GM04503 (cell line): ENCODE measurements around the gene MAP3K5.

Source experiments
- DNase-seq: peaks from one replicate; pipeline ENCODE4 v3.0.0-alpha.2; 2012; ENCODE audit warnings: low read depth

Gene MAP3K5

GRCh38 chr6:136541395-136541794 lies 250.9 kb downstream of the MAP3K5 start:
- no peak for DNase-seq

- DNase-seq: no peak
Observed at GRCh38 chr6:136539967-136540652, 252.2 kb downstream of the MAP3K5 start.

GRCh38 chr6:136538836-136539235 lies 253.4 kb downstream of the MAP3K5 start:
- no peak for DNase-seq

- DNase-seq: no peak
Observed at GRCh38 chr6:136535880-136536650, 256.2 kb downstream of the MAP3K5 start.

GRCh38 chr6:136535017-136535765 lies 257.1 kb downstream of the MAP3K5 start:
- no peak for DNase-seq

GRCh38 chr6:136534268-136534667 lies 258.0 kb downstream of the MAP3K5 start:
- no peak for DNase-seq

- no peak for DNase-seq
Observed at GRCh38 chr6:136533487-136533886, 258.8 kb downstream of the MAP3K5 start.

GRCh38 chr6:136532030-136532429 lies 260.2 kb downstream of the MAP3K5 start:
- no peak for DNase-seq

- no peak for DNase-seq
Observed at GRCh38 chr6:136529710-136530109, 262.6 kb downstream of the MAP3K5 start.

GRCh38 chr6:136528477-136528876 lies 263.8 kb downstream of the MAP3K5 start:
- no peak for DNase-seq

GRCh38 chr6:136527831-136528230 lies 264.4 kb downstream of the MAP3K5 start:
- peak; percentile 45 for DNase-seq

GRCh38 chr6:136526937-136527336 lies 265.3 kb downstream of the MAP3K5 start:
- DNase-seq: no peak

GRCh38 chr6:136526196-136526930 lies 265.9 kb downstream of the MAP3K5 start:
- DNase-seq: no peak

GRCh38 chr6:136525586-136526195 lies 266.6 kb downstream of the MAP3K5 start:
- DNase-seq: no peak

- DNase-seq: no peak
Observed at GRCh38 chr6:136524936-136525413, 267.3 kb downstream of the MAP3K5 start.

GRCh38 chr6:136524339-136524935 lies 267.8 kb downstream of the MAP3K5 start:
- no peak for DNase-seq

GRCh38 chr6:136523196-136523595 lies 269.1 kb downstream of the MAP3K5 start:
- DNase-seq: no peak

GRCh38 chr6:136522636-136523035 lies 269.6 kb downstream of the MAP3K5 start:
- DNase-seq: no peak

- no peak for DNase-seq
Observed at GRCh38 chr6:136521911-136522310, 270.4 kb downstream of the MAP3K5 start.

GRCh38 chr6:136521427-136521826 lies 270.9 kb downstream of the MAP3K5 start:
- DNase-seq: no peak

GRCh38 chr6:136520517-136520916 lies 271.8 kb downstream of the MAP3K5 start:
- no peak for DNase-seq
